K562 (cell line): Measurements from ENCODE around the gene SLC5A6. TPM values are rescaled to one million over a fixed set of nuclear protein-coding genes. Genes with fewer than 3 reads are reported as not detected.

Experiments used
- ATAC-seq: fragments of 200-7000 bp; cut with Tn5 transposase; 3 replicates; pipeline ENCODE4 v1.9.1; 2020; ENCODE audit warnings: moderate library complexity
- BruUV-seq: library from RNA; stranded (reverse); fragments of 400-500 nt; replicated peaks from 2 replicates; lab custom pipeline; 2021; lab: Mats Ljungman, UMichigan
- CTCF ChIA-PET: fragments of 300-600 bp; formaldehyde crosslinking; extraction: SDS; loops from one replicate; lab custom pipeline; 2021; ENCODE audit warnings: low intra/inter-chr PET ratio; lab: Yijun Ruan, JAX
- POLR2A ChIA-PET: fragments of 300-600, 350-650 bp; sonication (Branson Sonifier 250); formaldehyde crosslinking; extraction: SDS; loops from one replicate; lab custom pipeline; 2021; ENCODE audit warnings: antibody characterized with exemption, inconsistent platforms; lab: Yijun Ruan, JAX
- DNase-seq, 4 experiments: peaks; one replicate each; pipeline versions ENCODE4 v3.0.0 to v3.0.0-alpha.2; 2011 to 2018; ENCODE audit warnings: low spot score in 3 of 4, mixed read lengths in 3 of 4; ENCODE audit errors: extremely low read depth in 1 of 4
- FAIRE-seq: peaks from 2 replicates; lab custom pipeline; 2011; peaks lifted over from hg19 to GRCh38; lab: Jason Lieb, UNC
- H2AFZ ChIP-seq: 2 replicates; pipeline ENCODE4 v1.6.0; 2011; ENCODE audit warnings: low read depth, low read length, control low read depth, inconsistent platforms
- H3K27ac ChIP-seq: fragments of 200-600 bp; 3 replicates; pipeline ENCODE4 v1.8.0; 2011; ENCODE audit warnings: low read depth, mild to moderate bottlenecking, control low read depth, inconsistent platforms, low read length, moderate library complexity, mixed read lengths; ENCODE audit errors: extremely low read depth
- H3K27me3 ChIP-seq, 2 experiments: fragments of 300-600 bp in 1 of 2; 2 replicates in 1 of 2; 3 replicates in 1 of 2; pipeline versions ENCODE4 v1.6.0 to v1.8.0; 2011; ENCODE audit warnings: inconsistent platforms in 2 of 2, low read length in 2 of 2, mild to moderate bottlenecking in 1 of 2, mixed read lengths in 1 of 2, moderate library complexity in 1 of 2; ENCODE audit not compliant: control insufficient read depth in 2 of 2, insufficient read depth in 2 of 2
- H3K36me3 ChIP-seq: fragments of 300-600 bp; 3 replicates; pipeline ENCODE4 v1.8.0; 2011; ENCODE audit warnings: mild to moderate bottlenecking, low read length, inconsistent platforms; ENCODE audit not compliant: control insufficient read depth, insufficient read depth
- H3K4me1 ChIP-seq, 2 experiments: fragments of 200-600 bp in 1 of 2; replicated peaks in 1 of 2; 2 replicates in 1 of 2; 3 replicates in 1 of 2; pipeline versions ENCODE4 v1.5.1 to v1.8.0; 2011; ENCODE audit warnings: inconsistent platforms in 2 of 2, low read length in 2 of 2, mild to moderate bottlenecking in 1 of 2, mixed read lengths in 1 of 2, moderate library complexity in 1 of 2; ENCODE audit not compliant: control insufficient read depth in 2 of 2, insufficient read depth in 2 of 2
- H3K4me2 ChIP-seq: 2 replicates; pipeline ENCODE4 v1.6.1; 2011; ENCODE audit warnings: low read length, control low read depth, inconsistent platforms, mixed read lengths; ENCODE audit not compliant: insufficient read depth
- H3K4me3 ChIP-seq: fragments of 200-600 bp; sonication (generic), shearing (Covaris generic); 2 replicates; pipeline ENCODE4 v1.5.1; 2016; ENCODE audit warnings: control low read depth, inconsistent platforms
- H3K79me2 ChIP-seq: fragments of 200-600 bp; 3 replicates; pipeline ENCODE4 v1.8.0; 2011; ENCODE audit warnings: low read length, inconsistent platforms; ENCODE audit not compliant: control insufficient read depth, insufficient read depth
- H3K9ac ChIP-seq, 2 experiments: 2 replicates each; pipeline versions ENCODE4 v1.6.0 to v1.6.1; 2011; ENCODE audit warnings: low read depth in 2 of 2, low read length in 2 of 2, control low read depth in 1 of 2, inconsistent platforms in 1 of 2, mild to moderate bottlenecking in 1 of 2, mixed read lengths in 1 of 2; ENCODE audit not compliant: insufficient read depth in 1 of 2
- H3K9me1 ChIP-seq: one replicate; pipeline ENCODE4 v1.6.0; 2011; ENCODE audit warnings: inconsistent platforms, mild to moderate bottlenecking, low read length, moderate library complexity; ENCODE audit not compliant: control insufficient read depth, insufficient read depth
- H3K9me3 ChIP-seq: replicated peaks from 2 replicates; pipeline ENCODE4 v1.5.1; 2011; ENCODE audit warnings: low read depth, low read length, inconsistent platforms; ENCODE audit not compliant: control insufficient read depth, insufficient read depth
- H4K20me1 ChIP-seq: replicated peaks from 2 replicates; pipeline ENCODE4 v1.6.1; 2011; ENCODE audit warnings: low read length, inconsistent platforms, mixed read lengths; ENCODE audit not compliant: control insufficient read depth, insufficient read depth
- ATF1 ChIP-seq, 2 experiments: fragments of 450-650 bp in 1 of 2; IDR thresholded peaks; 2 replicates each; pipeline ENCODE4 v1.6.1; 2016; ENCODE audit warnings: missing compliant biosample characterization in 1 of 2, missing genetic modification characterization in 1 of 2
- FUS ChIP-seq: fragments of 200-400 bp; formaldehyde crosslinking; optimal IDR thresholded peaks from 2 replicates; pipeline ENCODE3; 2017; ENCODE audit warnings: low read depth, low read length
- IRF9 ChIP-seq: fragments of 450-650 bp; IDR thresholded peaks from 2 replicates; pipeline ENCODE4 v1.6.1; 2016; ENCODE audit warnings: missing biosample characterization, missing genetic modification characterization
- MCM3 ChIP-seq: fragments of 450-650 bp; IDR thresholded peaks from 2 replicates; pipeline ENCODE4 v1.6.1; 2016
- MED1 ChIP-seq: sonication (generic); formaldehyde crosslinking; IDR thresholded peaks from 2 replicates; pipeline ENCODE4 v1.8.1; 2023; ENCODE audit warnings: missing genetic modification reagents, borderline replicate concordance
- NBN ChIP-seq: fragments of 450-650 bp; IDR thresholded peaks from 2 replicates; pipeline ENCODE4 v1.6.1; 2016; ENCODE audit warnings: low read depth, mild to moderate bottlenecking
- NR2C1 ChIP-seq, 2 experiments: fragments of 450-650 bp; IDR thresholded peaks; 2 replicates each; pipeline ENCODE4 v1.6.1; 2017; ENCODE audit warnings: mild to moderate bottlenecking in 2 of 2, antibody characterized with exemption in 1 of 2, inconsistent platforms in 1 of 2, missing compliant biosample characterization in 1 of 2, missing genetic modification characterization in 1 of 2
- POLR3G ChIP-seq: IDR thresholded peaks from 2 replicates; pipeline ENCODE4 v1.6.1; 2011; ENCODE audit not compliant: insufficient read length, insufficient replicate concordance; ENCODE audit errors: extremely low read depth
- RBM25 ChIP-seq: fragments of 200-400 bp; formaldehyde crosslinking; IDR thresholded peaks from 2 replicates; pipeline ENCODE4 v1.6.1; 2018; ENCODE audit warnings: low read length, low read depth, moderate library complexity; ENCODE audit not compliant: severe bottlenecking
- SMC3 ChIP-seq: conservative IDR thresholded peaks from 2 replicates; pipeline ENCODE4 v1.6.1; 2011; ENCODE audit warnings: low read depth, low read length, improper control_type of control experiment; ENCODE audit not compliant: insufficient read depth
- TEAD4 ChIP-seq, 2 experiments: sonication (generic) in 1 of 2; formaldehyde crosslinking in 1 of 2; IDR thresholded peaks; 2 replicates each; pipeline versions ENCODE4 v1.6.1 to v1.8.0; 2012 to 2022; ENCODE audit warnings: borderline replicate concordance in 1 of 2, inconsistent platforms in 1 of 2, low read length in 1 of 2, mild to moderate bottlenecking in 1 of 2, missing genetic modification reagents in 1 of 2
- XRCC3 ChIP-seq: fragments of 450-650 bp; IDR thresholded peaks from 2 replicates; pipeline ENCODE4 v1.6.1; 2017; ENCODE audit warnings: mild to moderate bottlenecking, moderate library complexity
- YY1 ChIP-seq, 3 experiments: IDR thresholded peaks; 2 replicates each; pipeline ENCODE4 v1.6.1; 2011; ENCODE audit warnings: low read length in 2 of 3, mild to moderate bottlenecking in 2 of 3, moderate library complexity in 2 of 3, borderline replicate concordance in 1 of 3, control low read depth in 1 of 3, low read depth in 1 of 3; ENCODE audit not compliant: insufficient read depth in 3 of 3, insufficient replicate concordance in 2 of 3, control insufficient read depth in 1 of 3, insufficient read length in 1 of 3; ENCODE audit errors: extremely low read depth in 1 of 3
- ZSCAN29 ChIP-seq: fragments of 450-650 bp; IDR thresholded peaks from 2 replicates; pipeline ENCODE4 v1.6.1; 2017
- WGBS: fragments of 100-300 bp; shearing (Covaris generic); methylation state at CpG from one replicate; pipeline ENCODE4 v1.1.6; 2016; ENCODE audit warnings: low coverage, mixed read lengths; ENCODE audit not compliant: insufficient coverage; ENCODE audit errors: missing lambda C conversion rate; 5-methylcytosine and 5-hydroxymethylcytosine counted together
- in situ Hi-C: fragments of 300-500 bp; cut with MboI; formaldehyde crosslinking; loops from 4 replicates; pipeline ENCODE4 v1.15.0; 2018; ENCODE audit warnings: inconsistent platforms, mixed read lengths
- intact Hi-C: fragments of 100-400 bp; cut with micrococcal nuclease; formaldehyde crosslinking; loops from 2 replicates; pipeline ENCODE4 v1.14.2; 2022
- polyA plus RNA-seq, 8 experiments: library from polyadenylated mRNA; depleted of rRNA in 4 of 8; stranded (reverse) in 5 of 8; unstranded in 3 of 8; fragments of >200 nt; fragmentation: Nextera tagmentation in 2 of 8; fragmentation: Illumina TruSeq in 1 of 8; extraction: Ambion mirVana in 2 of 8; extraction: Trizol in 1 of 8; gene quantifications; 2 replicates each; pipeline versions ENCODE4 v1.2.1 to v1.2.3, GENCODE V29; 2011 to 2014; ENCODE audit warnings: inconsistent platforms in 1 of 8, missing spikeins in 1 of 8
- total RNA-seq, 7 experiments: library from RNA; depleted of rRNA in 6 of 7; stranded (reverse); fragments of >200 nt in 6 of 7; fragmentation: Illumina TruSeq in 2 of 7; extraction: Trizol in 2 of 7; gene quantifications; 2 replicates each; pipeline versions ENCODE4 v1.2.1 to v1.2.3, GENCODE V29; 2011 to 2021; ENCODE audit warnings: low replicate concordance in 1 of 7
- TF ChIP-seq, protein P1 (sequence below): fragments of 450-650 bp; IDR thresholded peaks from 2 replicates; pipeline ENCODE4 v1.6.1; 2016

Gene SLC5A6
- total and polyA plus RNA-seq, 9 of the 15 experiments (the other 6 are each of a cell fraction or from before 2014, with no cell fraction given), result 32.6 to 137 (median 107) TPM

DNA sequence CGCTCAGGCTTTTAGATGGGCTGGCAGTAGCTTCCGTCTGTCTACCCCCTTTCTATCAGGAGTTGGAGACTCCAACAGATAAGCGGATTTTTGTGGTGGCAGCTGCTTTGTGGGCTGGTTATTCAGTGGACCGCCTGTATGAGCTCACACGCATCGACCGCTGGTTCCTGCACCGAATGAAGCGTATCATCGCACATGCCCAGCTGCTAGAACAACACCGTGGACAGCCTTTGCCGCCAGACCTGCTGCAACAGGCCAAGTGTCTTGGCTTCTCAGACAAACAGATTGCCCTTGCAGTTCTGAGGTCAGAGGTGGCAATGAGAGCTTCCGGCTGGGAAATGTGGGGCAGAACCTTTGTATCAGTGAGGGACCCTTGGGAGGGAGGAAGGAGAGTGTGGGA, 19.9 kb upstream of the SLC5A6 start:
- peaks cover 97% of the 10 kb centered on the region for H3K36me3 ChIP-seq
- H3K4me1 ChIP-seq, result no peaks in the 10 kb centered on the region
- H3K4me3 ChIP-seq, result no peak overlapping the region
- H3K27ac ChIP-seq, result no peak overlapping the region
- H2AFZ ChIP-seq, result no peak overlapping the region
- TSS peak; percentile 11 for BruUV-seq
- H4K20me1 ChIP-seq, result no peaks in the 10 kb centered on the region
- no peak for FAIRE-seq
- DNase-seq, result no peak
- H3K79me2 ChIP-seq, result no peaks in the 10 kb centered on the region
- CTCF ChIA-PET, result no interaction called here
- H3K9ac ChIP-seq, result no peak overlapping the region
- in situ Hi-C loops, result no loop called here
- 93% methylated on average over 13 of the region's 13 CpGs for WGBS
- no peaks in the 10 kb centered on the region for H3K9me1 ChIP-seq
- TF ChIP-seq NBN (no peak), YY1 (IDR thresholded peaks at IDR 0.05; ENCODE audit: borderline replicate concordance in 1 of 3, control insufficient read depth in 1 of 3, extremely low read depth in 1 of 3, insufficient read depth in 3 of 3, insufficient read length in 1 of 3, insufficient replicate concordance in 2 of 3, low read depth in 1 of 3, low read length in 2 of 3) (no peak), RBM25 (no peak), MCM3 (no peak), NR2C1 (IDR thresholded peaks at IDR 0.05) (no peak), NR2C1 (tag; IDR thresholded peaks at IDR 0.05) (no peak), SMC3 (no peak), POLR3G (no peak), FUS (no peak), MED1 (CRISPR knock-in tag) (no peak), XRCC3 (no peak), ZSCAN29 (no peak), ATF1 (CRISPR knock-in tag; IDR thresholded peaks at IDR 0.05) (no peak), ATF1 (tag; IDR thresholded peaks at IDR 0.05) (no peak), TEAD4 (IDR thresholded peaks at IDR 0.05; ENCODE audit: low read length) (no peak), TEAD4 (CRISPR knock-in tag; IDR thresholded peaks at IDR 0.05; ENCODE audit: borderline replicate concordance) (no peak), IRF9 (tag) (no peak)
- TF ChIP-seq, protein P1, sequence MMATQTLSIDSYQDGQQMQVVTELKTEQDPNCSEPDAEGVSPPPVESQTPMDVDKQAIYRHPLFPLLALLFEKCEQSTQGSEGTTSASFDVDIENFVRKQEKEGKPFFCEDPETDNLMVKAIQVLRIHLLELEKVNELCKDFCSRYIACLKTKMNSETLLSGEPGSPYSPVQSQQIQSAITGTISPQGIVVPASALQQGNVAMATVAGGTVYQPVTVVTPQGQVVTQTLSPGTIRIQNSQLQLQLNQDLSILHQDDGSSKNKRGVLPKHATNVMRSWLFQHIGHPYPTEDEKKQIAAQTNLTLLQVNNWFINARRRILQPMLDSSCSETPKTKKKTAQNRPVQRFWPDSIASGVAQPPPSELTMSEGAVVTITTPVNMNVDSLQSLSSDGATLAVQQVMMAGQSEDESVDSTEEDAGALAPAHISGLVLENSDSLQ, result no peak
- H3K27me3 ChIP-seq, result no peaks in the 10 kb centered on the region
- H3K4me2 ChIP-seq, result no peak overlapping the region
- POLR2A ChIA-PET, result interaction anchor here (0.5 to 2.2 kb wide), 6 partner anchors 10 to 134 kb away, joined by 3 to 12 read pairs (median 4); partner anchors contain the start of gene CAD
- no peaks in the 10 kb centered on the region for H3K9me3 ChIP-seq
- intact Hi-C loops, result no loop called here
- ATAC-seq, result no peak
